ENCODE data around the gene PLEKHN1. TPM values are rescaled to one million over a fixed set of nuclear protein-coding genes. Genes with fewer than 3 reads are reported as not detected.
"Not testable (repeated sequence)": the region's sequence is repeated elsewhere in the genome, so short reads cannot be mapped to it uniquely, and the experiment has no call there.

PLEKHN1 gene
- total and polyA plus RNA-seq, 7 experiments from 2014 or later = 0.18 to 3.0 (median 0.83) TPM; not detected in 1

DNA sequence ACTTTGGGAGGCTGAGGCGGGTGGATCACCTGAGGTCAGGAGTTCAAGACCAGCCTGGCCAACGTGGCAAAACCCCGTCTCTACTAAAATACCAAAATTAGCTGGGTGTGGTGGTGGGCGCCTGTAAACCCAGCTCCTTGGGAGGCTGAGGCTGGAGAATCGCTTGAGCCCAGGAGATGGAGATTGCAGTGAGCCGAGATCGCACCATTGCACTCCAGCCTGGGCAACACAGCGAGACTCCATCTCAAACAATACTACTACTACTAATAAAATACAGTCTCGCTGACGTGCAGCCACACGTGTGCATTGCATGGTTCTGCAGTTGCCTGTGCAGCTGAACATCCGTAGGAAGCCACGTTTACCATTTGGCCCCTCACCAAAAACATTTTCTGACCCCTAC is 19.5 kb upstream of the PLEKHN1 start:
- CTCF ChIA-PET; ATAC-seq; POLR2A ChIA-PET; H3K27me3 ChIP-seq (ENCODE audit: control insufficient read depth in 2 of 2, insufficient read depth in 2 of 2, low read length in 2 of 2); H3K27me3 Mint-ChIP-seq; intact Hi-C loops (cut with micrococcal nuclease); H3K27ac ChIP-seq (ENCODE audit: low read depth, low read length); H3K9me3 Mint-ChIP-seq; H3K27ac Mint-ChIP-seq; H3K4me3 ChIP-seq (ENCODE audit: low read length); H3K9me3 ChIP-seq (ENCODE audit: control insufficient read depth in 2 of 3, low read length in 3 of 3); DNase-seq; H3K4me1 ChIP-seq (ENCODE audit: control insufficient read depth in 2 of 2, insufficient read depth in 2 of 2, low read length in 2 of 2); H3K4me1 Mint-ChIP-seq: not testable (repeated sequence)
- peaks cover 0 to 71% (median 11%) of the 10 kb centered on the region in 3 experiments for H3K36me3 ChIP-seq (ENCODE audit: control insufficient read depth in 2 of 3, insufficient read depth in 3 of 3, low read length in 3 of 3)
- Mint-ChIP-seq H3K36me3 (peaks cover 4 to 43% (median 15%) of the 10 kb centered on the region in 5 donors), H3K4me3 (peak overlapping the region in 1 of 10 donors; percentile 59)

- no peak overlapping the region for H3K4me3 Mint-ChIP-seq
- ATAC-seq (no peak), DNase-seq (no peak)
- ChIA-PET POLR2A (no interaction called here), CTCF (no interaction called here)
- H3K4me3 ChIP-seq (ENCODE audit: low read length) = no peak overlapping the region
- H3K27me3 ChIP-seq (ENCODE audit: control insufficient read depth in 2 of 2, insufficient read depth in 2 of 2, low read length in 2 of 2) = peaks cover 0 to under 1% of the 10 kb centered on the region in 2 donors
- intact Hi-C loops (cut with micrococcal nuclease) = no loop called here
- H3K36me3 ChIP-seq (ENCODE audit: control insufficient read depth in 2 of 3, insufficient read depth in 3 of 3, low read length in 3 of 3) = peaks cover 0 to 83% (median 15%) of the 10 kb centered on the region in 3 experiments
- peaks cover 4 to 45% (median 15%) of the 10 kb centered on the region in 5 donors for H3K36me3 Mint-ChIP-seq
- H3K27ac Mint-ChIP-seq = no peak overlapping the region
- peaks cover 0 to 4% (median 0%) of the 10 kb centered on the region in 5 donors for H3K27me3 Mint-ChIP-seq
- H3K4me1 ChIP-seq (ENCODE audit: control insufficient read depth in 2 of 2, insufficient read depth in 2 of 2, low read length in 2 of 2) = peaks cover 0 to under 1% of the 10 kb centered on the region in 2 donors
- H3K27ac ChIP-seq (ENCODE audit: low read depth, low read length) = no peak overlapping the region
- H3K9me3 Mint-ChIP-seq = no peaks in the 10 kb centered on the region
- peaks cover 0 to 4% (median 0%) of the 10 kb centered on the region in 7 donors for H3K4me1 Mint-ChIP-seq
- H3K9me3 ChIP-seq (ENCODE audit: control insufficient read depth in 2 of 3, low read length in 3 of 3) = no peaks in the 10 kb centered on the region
Measured at GRCh38 chr1:947958-948357, 18.3 kb upstream of the PLEKHN1 start.

GRCh38 chr1:950268-950667 is 16.0 kb upstream of the PLEKHN1 start:
- intact Hi-C loops (cut with micrococcal nuclease) = no loop called here
- no peak overlapping the region for H3K4me3 Mint-ChIP-seq

GRCh38 chr1:950881-951280 is 15.4 kb upstream of the PLEKHN1 start:
- Mint-ChIP-seq H3K27ac (no peak overlapping the region), H3K4me3 (no peak overlapping the region), H3K4me1 (peaks cover 0 to 10% (median 4%) of the 10 kb centered on the region in 7 donors), H3K36me3 (peaks cover 14 to 53% (median 19%) of the 10 kb centered on the region in 5 donors), H3K9me3 (no peaks in the 10 kb centered on the region), H3K27me3 (no peaks in the 10 kb centered on the region)
- Histone ChIP-seq H3K4me1 (ENCODE audit: control insufficient read depth in 2 of 2, insufficient read depth in 2 of 2, low read length in 2 of 2) (no peaks in the 10 kb centered on the region), H3K27me3 (ENCODE audit: control insufficient read depth in 2 of 2, insufficient read depth in 2 of 2, low read length in 2 of 2) (no peaks in the 10 kb centered on the region), H3K4me3 (ENCODE audit: low read length) (no peak overlapping the region), H3K36me3 (ENCODE audit: control insufficient read depth in 2 of 3, insufficient read depth in 3 of 3, low read length in 3 of 3) (peaks cover 0 to 100% (median 31%) of the 10 kb centered on the region in 3 experiments), H3K27ac (ENCODE audit: low read depth, low read length) (no peak overlapping the region), H3K9me3 (ENCODE audit: control insufficient read depth in 2 of 3, low read length in 3 of 3) (no peaks in the 10 kb centered on the region)
- no peak for ATAC-seq
- DNase-seq = no peak
- CTCF ChIA-PET = no interaction called here
- POLR2A ChIA-PET = no interaction called here
- intact Hi-C loops (cut with micrococcal nuclease) = no loop called here

More at GRCh38 chr1:950268-950667, 16.0 kb upstream of the PLEKHN1 start:
- Mint-ChIP-seq H3K27ac (no peak overlapping the region), H3K36me3 (peaks cover 12 to 57% (median 18%) of the 10 kb centered on the region in 5 donors), H3K27me3 (no peaks in the 10 kb centered on the region), H3K4me1 (peaks cover 0 to 8% (median 4%) of the 10 kb centered on the region in 7 donors), H3K9me3 (no peaks in the 10 kb centered on the region)
- ChIA-PET CTCF (no interaction called here), POLR2A (no interaction called here)
- ATAC-seq (no peak), DNase-seq (no peak)
- H3K4me1 ChIP-seq (ENCODE audit: control insufficient read depth in 2 of 2, insufficient read depth in 2 of 2, low read length in 2 of 2) = no peaks in the 10 kb centered on the region
- H3K36me3 ChIP-seq (ENCODE audit: control insufficient read depth in 2 of 3, insufficient read depth in 3 of 3, low read length in 3 of 3) = peaks cover 0 to 100% (median 25%) of the 10 kb centered on the region in 3 experiments
- H3K4me3 ChIP-seq (ENCODE audit: low read length) = no peak overlapping the region
- H3K27me3 ChIP-seq (ENCODE audit: control insufficient read depth in 2 of 2, insufficient read depth in 2 of 2, low read length in 2 of 2) = no peaks in the 10 kb centered on the region
- no peak overlapping the region for H3K27ac ChIP-seq (ENCODE audit: low read depth, low read length)
- H3K9me3 ChIP-seq (ENCODE audit: control insufficient read depth in 2 of 3, low read length in 3 of 3) = no peaks in the 10 kb centered on the region

GRCh38 chr1:951364-951763 is 14.9 kb upstream of the PLEKHN1 start:
- peaks cover 14 to 49% (median 18%) of the 10 kb centered on the region in 5 donors for H3K36me3 Mint-ChIP-seq

DNA sequence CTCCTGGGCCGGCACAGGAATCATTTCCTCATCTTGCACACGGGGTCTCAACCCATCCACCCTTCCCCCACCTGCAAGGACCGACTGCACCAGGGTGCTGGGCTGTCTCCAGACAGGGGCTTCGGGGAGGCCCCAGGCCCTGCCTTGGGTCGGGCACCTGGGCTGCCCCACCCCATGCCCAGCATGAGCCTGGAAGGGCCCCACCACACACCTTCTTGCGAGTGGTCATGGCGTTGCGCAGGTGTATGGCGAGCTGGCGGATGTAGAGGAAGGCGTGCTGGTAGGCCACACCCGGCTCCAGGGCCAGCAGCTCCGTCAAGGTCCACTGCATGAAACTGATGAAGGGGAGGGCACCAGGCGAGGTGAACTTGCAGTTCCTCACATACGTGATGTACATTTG is 14.1 kb upstream of the PLEKHN1 start:
- no peak overlapping the region for H3K4me3 ChIP-seq (ENCODE audit: low read length)
- Mint-ChIP-seq H3K27ac (no peak overlapping the region), H3K36me3 (peaks cover 14 to 49% (median 16%) of the 10 kb centered on the region in 5 donors), H3K4me1 (peaks cover 0 to 11% (median 5%) of the 10 kb centered on the region in 7 donors), H3K9me3 (no peaks in the 10 kb centered on the region), H3K4me3 (no peak overlapping the region), H3K27me3 (no peaks in the 10 kb centered on the region)
- peaks cover 0 to 99% (median 35%) of the 10 kb centered on the region in 3 experiments for H3K36me3 ChIP-seq (ENCODE audit: control insufficient read depth in 2 of 3, insufficient read depth in 3 of 3, low read length in 3 of 3)
- no peaks in the 10 kb centered on the region for H3K4me1 ChIP-seq (ENCODE audit: control insufficient read depth in 2 of 2, insufficient read depth in 2 of 2, low read length in 2 of 2)
- no peak for ATAC-seq
- CTCF ChIA-PET = no interaction called here
- intact Hi-C loops (cut with micrococcal nuclease) = no loop called here
- H3K27ac ChIP-seq (ENCODE audit: low read depth, low read length) = no peak overlapping the region
- POLR2A ChIA-PET = interaction anchor here (1.0 kb wide), 1 partner anchor 9 kb away, joined by 3 read pairs; no protein-coding TSS in a partner anchor
- no peaks in the 10 kb centered on the region for H3K9me3 ChIP-seq (ENCODE audit: control insufficient read depth in 2 of 3, low read length in 3 of 3)
- no peaks in the 10 kb centered on the region for H3K27me3 ChIP-seq (ENCODE audit: control insufficient read depth in 2 of 2, insufficient read depth in 2 of 2, low read length in 2 of 2)
- DNase-seq = no peak

More at GRCh38 chr1:951364-951763, 14.9 kb upstream of the PLEKHN1 start:
- H3K4me3 ChIP-seq (ENCODE audit: low read length) = no peak overlapping the region
- no peak overlapping the region for H3K4me3 Mint-ChIP-seq
- POLR2A ChIA-PET = no interaction called here
- H3K27ac Mint-ChIP-seq = no peak overlapping the region
- H3K27me3 Mint-ChIP-seq = no peaks in the 10 kb centered on the region
- intact Hi-C loops (cut with micrococcal nuclease) = no loop called here
- DNase-seq (no peak), ATAC-seq (no peak)
- H3K36me3 ChIP-seq (ENCODE audit: control insufficient read depth in 2 of 3, insufficient read depth in 3 of 3, low read length in 3 of 3) = peaks cover 0 to 100% (median 32%) of the 10 kb centered on the region in 3 experiments
- H3K4me1 Mint-ChIP-seq = peaks cover 0 to 11% (median 4%) of the 10 kb centered on the region in 7 donors
- no peaks in the 10 kb centered on the region for H3K9me3 Mint-ChIP-seq
- CTCF ChIA-PET = no interaction called here
- H3K4me1 ChIP-seq (ENCODE audit: control insufficient read depth in 2 of 2, insufficient read depth in 2 of 2, low read length in 2 of 2) = no peaks in the 10 kb centered on the region
- no peak overlapping the region for H3K27ac ChIP-seq (ENCODE audit: low read depth, low read length)
- H3K27me3 ChIP-seq (ENCODE audit: control insufficient read depth in 2 of 2, insufficient read depth in 2 of 2, low read length in 2 of 2) = no peaks in the 10 kb centered on the region
- H3K9me3 ChIP-seq (ENCODE audit: control insufficient read depth in 2 of 3, low read length in 3 of 3) = no peaks in the 10 kb centered on the region

- no peaks in the 10 kb centered on the region for H3K27me3 Mint-ChIP-seq
- Histone ChIP-seq H3K4me3 (ENCODE audit: low read length) (no peak overlapping the region), H3K27me3 (ENCODE audit: control insufficient read depth in 2 of 2, insufficient read depth in 2 of 2, low read length in 2 of 2) (no peaks in the 10 kb centered on the region), H3K36me3 (ENCODE audit: control insufficient read depth in 2 of 3, insufficient read depth in 3 of 3, low read length in 3 of 3) (peaks cover 0 to 95% (median 35%) of the 10 kb centered on the region in 3 experiments), H3K27ac (ENCODE audit: low read depth, low read length) (no peak overlapping the region), H3K4me1 (ENCODE audit: control insufficient read depth in 2 of 2, insufficient read depth in 2 of 2, low read length in 2 of 2) (peaks cover 2 to 3% of the 10 kb centered on the region in 2 donors), H3K9me3 (ENCODE audit: control insufficient read depth in 2 of 3, low read length in 3 of 3) (no peaks in the 10 kb centered on the region)
- H3K4me1 Mint-ChIP-seq = peaks cover 4 to 15% (median 9%) of the 10 kb centered on the region in 7 donors
- ATAC-seq (no peak), DNase-seq (no peak)
- H3K4me3 Mint-ChIP-seq = no peak overlapping the region
- intact Hi-C loops (cut with micrococcal nuclease) = no loop called here
- H3K36me3 Mint-ChIP-seq = peaks cover 14 to 47% (median 18%) of the 10 kb centered on the region in 5 donors
- CTCF ChIA-PET = no interaction called here
- no peaks in the 10 kb centered on the region for H3K9me3 Mint-ChIP-seq
- H3K27ac Mint-ChIP-seq = no peak overlapping the region
- POLR2A ChIA-PET = interaction anchor here (1.0 kb wide), 1 partner anchor 9 kb away, joined by 3 read pairs; no protein-coding TSS in a partner anchor
Measured at GRCh38 chr1:952603-953002, 13.7 kb upstream of the PLEKHN1 start.

Data from naive thymus-derived CD4-positive, alpha-beta T cell (primary cell).